K562 (cell line): ENCODE measurements around the gene CFL1. TPM values are rescaled to one million over a fixed set of nuclear protein-coding genes. Genes with fewer than 3 reads are reported as not detected.

Experiments used
- ARHGAP35 ChIP-seq: fragments of 450-650 bp; IDR thresholded peaks from 2 replicates; pipeline ENCODE4 v1.6.1; 2018; ENCODE audit not compliant: partially characterized antibody
- BMI1 ChIP-seq: fragments of 150-350 bp; IDR thresholded peaks from 2 replicates; pipeline ENCODE4 v1.6.1; 2014; ENCODE audit warnings: low read length
- CBFA2T2 ChIP-seq: fragments of 450-650 bp; conservative IDR thresholded peaks from 2 replicates; pipeline ENCODE4 v1.6.1; 2017; ENCODE audit warnings: mild to moderate bottlenecking
- CHD7 ChIP-seq: fragments of 200-600 bp; sonication (generic); IDR thresholded peaks from one replicate; pipeline ENCODE4 v1.6.1; 2012; ENCODE audit warnings: mild to moderate bottlenecking, low read depth, low read length, inconsistent platforms
- E2F6 ChIP-seq, 2 experiments: IDR thresholded peaks; 2 replicates each; pipeline ENCODE4 v1.6.1; 2011; ENCODE audit warnings: borderline replicate concordance in 1 of 2, control low read depth in 1 of 2, low read depth in 1 of 2, low read length in 1 of 2, mild to moderate bottlenecking in 1 of 2, mixed read lengths in 1 of 2, moderate library complexity in 1 of 2; ENCODE audit not compliant: insufficient read depth in 1 of 2, insufficient read length in 1 of 2, poor library complexity in 1 of 2, severe bottlenecking in 1 of 2; ENCODE audit errors: extremely low read depth in 1 of 2
- PBX2 ChIP-seq, 2 experiments: IDR thresholded peaks in 1 of 2; conservative IDR thresholded peaks in 1 of 2; 2 replicates each; pipeline ENCODE4 v1.6.1; 2016; ENCODE audit warnings: low read depth in 2 of 2, mild to moderate bottlenecking in 1 of 2, missing compliant biosample characterization in 1 of 2, missing genetic modification characterization in 1 of 2, moderate library complexity in 1 of 2
- ZFX ChIP-seq: sonication (generic); formaldehyde crosslinking; IDR thresholded peaks from 2 replicates; pipeline ENCODE4 v1.8.0; 2022; ENCODE audit warnings: mild to moderate bottlenecking, missing genetic modification reagents, moderate library complexity
- polyA plus RNA-seq, 8 experiments: library from polyadenylated mRNA; depleted of rRNA in 4 of 8; stranded (reverse) in 5 of 8; unstranded in 3 of 8; fragments of >200 nt; fragmentation: Nextera tagmentation in 2 of 8; fragmentation: Illumina TruSeq in 1 of 8; extraction: Ambion mirVana in 2 of 8; extraction: Trizol in 1 of 8; gene quantifications; 2 replicates each; pipeline versions ENCODE4 v1.2.1 to v1.2.3, GENCODE V29; 2011 to 2014; ENCODE audit warnings: inconsistent platforms in 1 of 8, missing spikeins in 1 of 8
- total RNA-seq, 7 experiments: library from RNA; depleted of rRNA in 6 of 7; stranded (reverse); fragments of >200 nt in 6 of 7; fragmentation: Illumina TruSeq in 2 of 7; extraction: Trizol in 2 of 7; gene quantifications; 2 replicates each; pipeline versions ENCODE4 v1.2.1 to v1.2.3, GENCODE V29; 2011 to 2021; ENCODE audit warnings: low replicate concordance in 1 of 7

Gene CFL1
- total and polyA plus RNA-seq, 9 of the 15 experiments (the other 6 are each of a cell fraction or from before 2014, with no cell fraction given) = 105 to 1,101 (median 859) TPM

GRCh38 chr11:65814131-65814985, 43.6 kb downstream of the CFL1 start (continued):
- TF ChIP-seq CHD7 (no peak), CBFA2T2 (peak; percentile 23; the same call in 1 of the 2 replicates), ARHGAP35 (no peak), PBX2 (CRISPR knock-in tag; IDR thresholded peaks at IDR 0.05; ENCODE audit: low read depth) (no peak), PBX2 (tag; conservative IDR thresholded peaks at IDR 0.05; ENCODE audit: low read depth) (peak; percentile 58), ZFX (CRISPR knock-in tag) (peak; percentile 19; the same call in 1 of the 2 replicates), BMI1 (no peak), E2F6 (IDR thresholded peaks at IDR 0.05; ENCODE audit: borderline replicate concordance in 1 of 2, extremely low read depth in 1 of 2, insufficient read depth in 1 of 2, insufficient read length in 1 of 2, low read depth in 1 of 2, low read length in 1 of 2, poor library complexity in 1 of 2, severe bottlenecking in 1 of 2) (no peak)
